HG03097 (cell line): ENCODE data around the gene GRIN2A.

ENCODE experiments used
- ATAC-seq: cut with Tn5 transposase; IDR thresholded peaks from one replicate; pipeline ENCODE4 v1.9.1; 2021; ENCODE audit not compliant: unreplicated experiment, low FRiP score

Gene GRIN2A

DNA sequence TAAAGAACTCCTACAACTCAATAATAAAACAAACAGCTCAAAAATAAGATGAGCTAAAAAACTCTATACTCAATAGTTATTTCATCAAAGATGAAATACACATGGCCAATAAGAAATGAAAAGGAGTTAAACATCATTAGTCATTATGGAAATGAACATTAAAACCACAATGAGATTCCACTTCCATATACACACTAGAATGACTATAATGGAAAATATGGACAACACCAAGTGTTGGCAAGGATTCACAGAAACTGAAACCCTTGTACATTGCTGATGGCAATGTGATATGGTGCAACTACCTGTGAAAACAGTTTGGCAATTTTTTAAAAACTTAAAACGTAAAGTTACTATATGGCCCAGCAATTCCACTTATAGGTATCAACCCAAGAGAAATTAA, 91.4 kb downstream of the GRIN2A start:
- ATAC-seq = no peak

DNA sequence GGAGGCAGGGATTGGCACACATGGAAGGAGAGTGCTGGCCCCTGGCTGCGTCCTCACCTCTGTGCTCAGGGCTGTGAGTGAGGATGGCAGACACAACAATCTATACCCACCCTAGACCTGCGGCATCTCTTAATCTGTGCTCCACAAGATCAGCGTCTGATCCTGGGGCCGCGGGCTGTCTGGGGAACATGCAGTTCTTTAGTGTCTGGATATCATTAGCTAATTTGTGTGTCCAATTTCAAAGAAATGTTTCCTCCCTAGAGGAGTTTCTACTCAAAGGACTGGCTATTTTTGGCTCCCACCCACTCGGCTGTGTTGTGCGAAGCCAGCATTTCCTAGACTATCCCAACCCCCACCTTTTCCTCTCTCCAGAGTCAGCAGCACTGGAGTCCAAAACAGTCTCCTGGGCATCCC, 93.8 kb downstream of the GRIN2A start:
- ATAC-seq = no peak

DNA sequence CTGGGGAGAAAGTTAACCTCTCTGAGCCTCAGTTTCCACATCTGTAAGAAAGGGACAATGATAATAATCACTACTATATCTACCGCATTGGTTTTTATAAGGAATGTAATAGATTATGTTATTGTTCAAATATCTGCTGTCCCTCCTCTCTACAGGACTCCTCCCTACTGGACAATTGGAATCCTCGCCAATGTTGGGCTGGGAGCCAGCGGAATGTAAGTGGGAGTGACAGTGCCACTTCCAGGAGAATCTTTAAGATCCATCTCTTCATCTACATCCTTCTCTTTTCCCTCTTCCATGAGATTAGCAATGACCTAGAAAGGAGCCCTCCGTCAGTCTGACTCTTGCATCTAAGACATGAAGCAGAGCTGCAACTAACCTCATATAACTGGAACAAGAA, 95.1 kb downstream of the GRIN2A start:
- ATAC-seq = no peak

DNA sequence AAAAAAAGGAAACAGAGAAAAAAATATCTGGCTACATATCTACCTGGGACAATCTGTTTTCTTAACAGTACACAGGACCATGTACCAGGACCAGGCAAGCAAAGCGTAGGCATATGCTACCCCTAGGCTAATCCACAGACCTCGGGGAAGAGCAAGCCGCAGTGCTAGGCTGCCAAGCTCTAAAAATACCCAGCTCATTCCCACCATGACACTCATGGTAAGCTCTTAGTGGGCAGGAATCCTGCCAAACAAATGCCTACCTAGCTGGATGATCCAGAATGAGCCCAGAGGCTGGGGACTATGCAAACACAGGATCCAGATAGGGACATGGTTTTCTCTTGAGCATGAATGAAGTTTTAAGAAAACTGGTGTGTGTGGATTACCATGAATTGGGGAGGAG, 95.6 kb downstream of the GRIN2A start:
- ATAC-seq = no peak

DNA sequence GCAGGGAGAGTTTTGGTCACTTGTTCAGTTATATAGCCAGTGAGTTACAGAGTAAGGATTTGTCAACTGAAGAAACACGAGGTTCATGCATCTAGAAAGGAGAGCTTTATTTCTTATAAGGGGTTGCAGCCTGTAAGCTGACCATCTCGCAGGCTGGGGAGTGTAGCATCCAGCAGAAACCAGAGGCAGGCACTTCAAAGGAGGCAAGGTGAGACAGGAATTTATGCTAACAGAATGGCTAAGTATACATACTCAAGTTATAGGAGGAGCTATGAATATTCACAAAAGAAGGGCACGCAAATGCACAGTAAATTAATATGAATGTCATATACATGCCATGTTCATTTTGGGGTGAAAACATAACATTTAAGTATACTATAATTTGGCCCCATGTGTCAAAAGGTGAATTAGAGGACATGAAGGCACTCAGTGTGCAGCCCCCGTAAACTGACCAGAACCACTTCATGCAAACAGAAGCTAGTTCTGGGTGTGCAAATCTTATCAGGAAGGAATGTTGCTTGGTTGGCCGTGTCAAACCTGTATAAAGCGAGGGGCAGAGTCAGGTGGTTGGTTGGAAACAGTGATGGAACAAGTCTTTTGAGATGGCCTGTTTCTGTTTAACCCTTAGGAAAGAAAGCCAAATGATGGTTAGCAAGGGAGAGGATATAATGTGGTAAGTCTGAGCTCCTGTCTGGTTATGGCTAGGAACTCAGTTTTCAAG, 97.0 kb downstream of the GRIN2A start:
- ATAC-seq = no peak

DNA sequence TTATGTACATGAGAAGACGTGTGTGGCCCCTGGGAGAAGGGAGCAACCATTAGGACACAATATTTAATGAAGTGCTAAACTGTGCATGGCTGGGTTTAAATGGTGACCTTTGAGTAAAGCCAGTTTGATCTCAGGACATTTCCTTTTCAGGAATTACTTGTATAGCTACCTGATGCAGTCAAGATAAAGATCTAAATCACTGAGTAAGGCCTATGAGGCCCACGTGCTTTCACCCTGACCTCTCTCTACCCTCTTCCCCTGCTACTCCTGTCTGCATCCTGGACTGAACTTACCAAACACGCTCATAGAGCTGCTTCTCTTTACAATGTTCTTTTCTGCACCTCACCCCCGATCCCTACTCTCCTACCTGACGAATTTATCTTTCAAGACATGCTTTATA, 98.9 kb downstream of the GRIN2A start:
- ATAC-seq = no peak

DNA sequence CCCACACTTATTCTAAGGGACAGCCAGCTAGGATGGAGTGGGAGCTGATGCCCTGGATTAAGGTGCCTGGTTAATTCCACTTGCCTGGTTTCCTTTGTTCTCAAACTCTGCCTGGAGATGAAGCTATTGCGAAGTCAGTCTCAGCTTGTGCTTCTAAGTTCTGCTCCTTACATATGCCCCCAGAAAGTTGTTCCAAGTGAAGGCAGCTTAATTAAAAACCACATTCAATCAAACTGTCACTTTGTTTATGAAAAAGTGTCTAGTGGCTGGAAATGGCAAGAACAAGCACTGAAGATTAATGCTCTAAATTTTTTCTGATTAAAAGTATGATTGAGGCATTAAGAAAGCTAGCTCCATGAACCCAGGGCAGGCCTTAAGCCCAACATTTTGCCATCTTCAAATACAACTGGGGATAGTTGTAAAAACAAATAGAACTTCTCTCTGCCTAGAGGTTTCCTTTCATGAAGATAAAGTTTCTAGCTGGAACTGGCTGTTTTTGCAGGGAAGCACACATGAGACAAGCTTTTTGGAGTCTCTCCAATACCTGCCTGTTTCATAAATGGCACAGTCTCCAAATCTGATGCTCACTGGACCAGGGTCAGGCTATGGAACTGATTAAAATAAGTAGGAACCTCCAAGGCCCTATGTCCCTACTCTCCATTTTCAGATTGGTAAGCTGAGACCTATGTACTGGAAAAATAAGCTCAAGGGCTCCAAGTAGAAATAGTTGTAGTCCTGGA, 100.9 kb downstream of the GRIN2A start:
- ATAC-seq = no peak

DNA sequence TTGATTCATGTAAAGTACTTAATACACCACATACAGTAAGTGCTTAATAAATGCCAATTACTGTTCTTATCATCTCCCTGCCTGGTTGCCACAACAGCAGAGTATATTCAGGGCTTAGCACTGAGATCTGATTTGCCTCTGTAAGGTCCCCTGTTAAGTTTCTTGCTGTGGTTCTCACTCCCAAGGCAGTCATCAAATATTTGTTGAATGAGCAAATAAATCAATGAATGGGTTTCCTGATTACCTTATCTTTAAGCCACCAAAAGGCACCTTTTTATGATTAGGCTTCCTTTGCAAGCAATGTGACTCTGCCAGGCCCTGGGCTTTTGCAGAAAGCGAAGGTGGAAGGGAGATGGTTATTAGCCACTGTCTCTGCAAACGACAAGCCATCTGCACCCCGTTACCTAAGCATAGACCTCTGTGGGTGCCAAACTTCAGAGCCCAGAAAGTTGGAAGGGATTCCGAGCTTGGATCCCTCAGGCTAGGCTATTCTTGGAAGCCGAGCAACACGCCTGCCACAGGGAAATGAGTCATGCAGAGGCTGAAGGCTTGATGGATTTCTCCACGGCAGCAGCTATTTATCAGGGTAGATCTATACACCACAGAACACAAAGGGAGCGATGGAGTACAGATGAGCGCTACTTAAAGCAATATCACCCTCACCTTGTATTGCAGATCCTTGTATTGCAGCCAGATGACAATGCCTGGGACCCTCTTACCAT, 102.0 kb downstream of the GRIN2A start:
- ATAC-seq = no peak

DNA sequence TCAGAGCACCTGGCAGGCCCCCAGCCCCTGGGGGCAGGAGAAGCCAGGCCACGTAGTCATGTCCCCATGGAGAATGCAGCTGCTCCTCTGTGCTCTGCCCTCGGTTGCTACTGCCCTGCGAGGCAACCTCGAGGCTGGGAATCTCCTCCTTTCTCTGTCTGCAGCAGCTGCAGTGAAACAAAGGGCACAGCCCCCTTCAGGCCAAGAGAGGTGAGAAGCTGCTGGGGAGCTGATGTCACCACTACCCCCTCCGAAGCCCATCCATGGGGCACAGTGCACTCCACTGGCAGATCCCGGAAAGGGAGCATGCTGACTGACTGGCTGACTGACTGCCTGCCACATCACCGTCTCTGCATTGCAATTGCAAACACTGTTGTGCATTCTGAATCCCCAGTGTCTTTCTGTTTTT, 103.7 kb downstream of the GRIN2A start:
- ATAC-seq = no peak

DNA sequence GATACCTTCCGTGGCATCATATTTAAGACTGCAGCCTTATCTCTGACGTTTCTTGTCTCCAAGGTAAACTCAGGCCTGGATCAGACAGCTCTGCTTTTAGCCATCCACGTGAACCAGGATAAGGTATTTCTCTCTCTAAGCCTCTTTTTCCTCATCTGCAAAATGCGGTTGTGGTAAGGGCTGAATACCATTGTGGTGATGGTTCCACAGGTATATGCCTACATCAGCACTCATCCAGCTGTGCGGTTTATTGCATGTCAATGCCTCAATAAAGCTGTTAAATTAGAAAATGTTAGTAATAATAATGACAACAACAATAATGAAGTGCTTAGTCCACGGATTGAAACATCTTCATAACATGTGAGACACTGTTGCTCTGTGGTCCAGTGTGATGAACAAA, 104.4 kb downstream of the GRIN2A start:
- no peak for ATAC-seq

DNA sequence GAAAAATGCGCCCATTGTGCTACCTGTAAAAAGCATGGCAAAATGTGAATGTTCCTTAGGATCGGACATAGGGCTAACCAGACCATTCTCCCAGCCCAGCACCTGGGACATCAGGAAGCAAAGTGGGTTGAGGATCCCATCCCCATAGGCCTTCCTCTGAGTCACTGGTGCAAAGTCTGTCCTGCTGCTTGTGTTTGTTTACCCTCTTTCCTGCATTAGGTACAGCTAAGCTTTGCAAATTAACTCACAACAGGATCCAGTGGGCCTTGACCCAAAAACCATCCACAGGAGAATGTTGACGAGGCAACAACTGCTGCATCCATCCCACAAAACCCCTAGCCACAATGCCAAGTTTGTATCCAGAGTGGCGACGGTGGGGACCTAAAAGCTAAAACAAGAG, 106.2 kb downstream of the GRIN2A start:
- ATAC-seq = no peak

DNA sequence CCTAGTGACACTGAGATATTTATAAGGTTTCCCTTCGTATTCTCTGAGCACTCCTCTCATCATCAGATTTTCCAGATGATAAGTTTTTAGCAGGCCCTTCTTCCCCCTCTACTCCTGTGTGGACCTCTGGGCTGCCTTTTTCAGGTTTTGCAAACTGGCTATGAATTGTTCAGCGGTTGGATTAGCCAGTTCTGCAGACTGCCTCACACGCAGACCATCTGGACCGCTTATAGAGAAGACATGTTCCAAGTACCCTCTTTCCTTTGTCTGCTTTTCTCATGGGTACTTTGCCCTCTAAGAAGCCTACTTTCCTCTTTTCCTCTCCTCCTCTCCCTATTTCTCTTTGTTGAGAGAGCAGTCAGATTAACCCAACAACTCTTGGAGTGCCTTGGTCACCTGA, 111.6 kb downstream of the GRIN2A start:
- ATAC-seq = no peak

DNA sequence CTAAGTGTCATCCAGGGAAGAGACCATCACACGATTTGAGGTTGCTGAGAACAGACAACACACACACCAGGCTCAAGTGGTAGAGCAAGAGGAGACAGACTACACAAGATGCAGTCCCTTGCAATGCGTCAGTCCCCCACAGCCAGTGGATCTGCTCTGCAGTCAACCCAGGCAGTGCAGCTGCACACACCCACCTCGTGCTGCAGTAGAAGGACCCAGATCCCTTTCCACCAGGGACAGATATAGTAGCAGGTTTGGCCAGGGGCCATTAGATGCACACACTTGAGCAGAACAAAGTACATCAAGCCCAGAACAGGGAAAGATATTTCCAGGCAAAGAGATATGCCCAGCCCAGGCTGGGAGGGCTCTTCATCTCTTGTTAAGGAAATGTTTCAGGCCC, 112.9 kb downstream of the GRIN2A start:
- ATAC-seq = no peak

DNA sequence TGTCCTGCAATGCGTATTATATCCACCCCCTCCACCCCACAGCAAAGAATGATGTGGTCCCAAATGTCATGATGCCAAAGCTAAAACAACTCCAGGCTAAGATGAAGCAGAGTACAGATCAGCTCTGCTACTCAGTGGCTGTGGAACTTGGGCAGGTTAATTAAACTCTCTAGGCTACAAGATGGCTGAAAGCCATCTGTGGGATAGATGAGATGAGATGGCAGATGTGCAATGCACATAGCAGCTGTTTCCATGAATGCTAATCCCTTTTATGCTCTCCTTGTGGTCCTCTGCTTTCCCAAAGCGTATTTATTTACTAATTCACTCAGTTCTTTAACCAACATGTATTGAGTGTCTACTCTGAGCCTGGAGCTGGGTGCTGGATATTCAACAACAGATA, 114.4 kb downstream of the GRIN2A start:
- no peak for ATAC-seq

DNA sequence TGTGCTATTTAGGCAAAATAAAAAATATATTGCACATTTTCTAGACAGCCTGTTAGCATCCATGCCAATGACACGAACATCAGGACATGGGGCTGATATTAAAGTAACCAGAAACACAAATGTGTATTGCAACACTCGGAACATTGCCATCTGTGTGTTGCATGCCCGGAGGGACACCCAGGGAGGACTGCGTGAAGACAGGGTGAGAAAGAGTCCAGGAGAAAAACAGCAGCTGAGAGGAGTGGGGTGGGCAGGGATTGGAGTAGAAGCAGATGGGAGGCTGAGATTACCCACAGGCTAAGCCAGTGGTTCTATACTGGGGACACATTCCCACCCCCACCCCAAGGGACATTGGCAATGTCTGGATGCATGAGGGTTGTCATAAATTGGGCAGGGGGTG, 114.8 kb downstream of the GRIN2A start:
- no peak for ATAC-seq

DNA sequence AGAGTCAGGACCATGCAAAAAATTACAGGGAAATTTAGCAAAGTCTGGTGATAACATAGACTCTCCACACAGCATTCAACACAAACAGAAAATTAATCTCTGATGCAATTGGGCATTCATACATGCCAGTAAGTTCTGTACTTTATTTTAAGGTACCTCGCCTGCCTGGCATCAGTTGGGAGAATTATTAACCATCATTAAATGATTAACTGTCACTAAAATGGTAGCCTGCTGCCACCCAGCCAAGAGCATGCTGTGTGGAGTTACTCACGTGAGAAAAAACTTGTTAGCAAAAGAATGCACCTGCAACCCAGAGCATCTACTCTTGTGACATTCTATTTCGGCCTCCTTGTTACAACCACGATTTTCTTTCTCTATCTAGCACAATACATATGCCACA, 117.2 kb downstream of the GRIN2A start:
- ATAC-seq = no peak

DNA sequence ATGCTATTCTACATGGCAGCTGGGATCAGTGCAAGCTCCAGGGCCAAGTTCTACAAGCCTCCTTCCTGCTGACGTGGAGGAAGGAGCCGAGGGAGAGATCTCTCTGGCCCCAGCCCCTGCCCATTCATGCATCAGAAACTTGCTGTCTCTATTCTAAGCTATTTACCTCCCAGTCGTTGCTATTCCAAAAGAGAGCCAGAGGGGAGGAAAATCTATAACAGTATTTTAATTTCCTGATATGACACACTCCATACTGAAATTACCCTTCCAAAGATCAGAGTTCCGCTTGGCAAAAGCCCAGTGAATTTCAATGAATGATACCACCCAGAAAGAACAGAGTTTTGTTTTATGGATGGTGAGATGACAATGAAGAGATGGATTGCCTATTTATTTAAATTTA, 133.4 kb downstream of the GRIN2A start:
- ATAC-seq = no peak

DNA sequence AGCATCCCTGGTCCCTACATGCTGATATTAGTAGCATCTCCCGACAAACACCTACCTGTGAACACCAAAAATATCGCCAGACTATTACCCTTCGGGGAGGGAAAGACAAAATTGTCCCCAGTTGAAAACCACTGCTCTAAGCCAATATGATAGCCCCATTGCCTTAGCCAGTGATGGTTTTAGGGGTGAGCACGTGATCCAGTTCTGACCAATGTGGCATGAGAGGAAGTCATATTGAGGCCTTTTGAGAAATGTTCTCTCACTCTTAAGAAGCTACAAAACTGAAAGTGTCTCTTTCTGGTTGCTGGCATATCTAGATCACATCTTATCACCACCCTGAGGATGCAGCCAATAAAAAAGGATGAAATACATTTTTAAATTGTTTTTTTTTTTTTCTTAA, 136.3 kb downstream of the GRIN2A start:
- ATAC-seq = no peak

DNA sequence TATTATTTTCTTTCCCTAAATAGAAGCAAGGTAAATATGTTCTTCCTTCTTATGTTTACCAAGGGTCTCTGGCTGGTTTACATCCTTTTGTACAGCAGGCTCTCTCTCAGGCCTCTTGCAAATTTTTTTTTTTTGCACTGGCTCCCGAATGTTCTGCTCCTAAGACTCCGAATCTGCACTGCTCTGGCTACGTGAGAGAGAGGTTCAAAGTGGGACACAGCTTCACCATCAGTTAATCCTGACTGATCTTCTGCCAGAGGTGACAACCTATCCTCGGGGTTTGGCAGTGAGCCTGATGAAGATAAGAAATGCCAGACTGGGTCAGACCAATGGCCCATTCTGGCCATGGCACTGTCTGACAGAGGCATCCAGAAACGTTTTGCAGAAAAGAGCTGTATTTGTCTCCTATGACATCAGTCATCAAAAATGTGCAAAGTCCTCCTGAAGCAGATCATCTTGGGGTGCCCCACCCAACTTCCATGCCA, 136.9 kb downstream of the GRIN2A start:
- ATAC-seq = no peak

DNA sequence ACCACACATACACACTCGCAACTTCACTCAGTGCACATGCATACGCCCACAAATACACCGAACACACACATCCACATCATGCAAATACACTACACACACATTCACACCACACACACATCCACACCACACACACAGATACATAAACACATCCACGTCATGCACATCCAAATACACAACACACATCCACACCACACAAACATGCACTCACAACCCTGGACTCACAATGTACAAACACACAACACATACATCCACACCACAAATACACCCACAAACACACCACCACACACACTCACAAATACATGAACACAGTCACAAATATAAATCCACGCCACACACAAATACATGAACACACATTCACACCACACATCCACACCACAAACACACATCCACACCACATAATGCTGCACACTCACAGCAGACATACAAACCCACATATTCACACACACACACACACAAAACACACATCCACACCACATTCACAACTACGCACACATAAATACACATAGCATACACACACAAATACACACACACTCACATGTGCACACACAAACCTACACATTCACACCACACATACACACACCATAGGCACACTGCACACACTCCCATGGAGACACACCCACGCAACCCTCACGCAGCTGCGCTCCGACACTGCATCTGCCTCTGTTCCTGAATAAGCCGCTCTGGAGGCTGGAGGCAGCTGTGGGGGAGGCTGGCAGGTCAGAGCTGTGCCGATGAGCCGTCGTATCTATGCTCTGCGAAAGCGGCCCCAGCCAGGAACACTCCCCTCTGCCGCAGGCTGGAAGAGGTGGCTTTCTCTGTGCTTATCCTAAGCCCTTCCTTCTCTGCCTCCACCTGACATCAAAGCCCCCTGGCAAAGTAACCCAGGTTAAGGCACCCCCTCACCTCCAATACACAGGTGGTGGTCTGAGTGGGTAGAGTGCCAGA, 141.8 kb downstream of the GRIN2A start:
- no peak for ATAC-seq
